ENCODE data around the gene RASAL1.

DNA sequence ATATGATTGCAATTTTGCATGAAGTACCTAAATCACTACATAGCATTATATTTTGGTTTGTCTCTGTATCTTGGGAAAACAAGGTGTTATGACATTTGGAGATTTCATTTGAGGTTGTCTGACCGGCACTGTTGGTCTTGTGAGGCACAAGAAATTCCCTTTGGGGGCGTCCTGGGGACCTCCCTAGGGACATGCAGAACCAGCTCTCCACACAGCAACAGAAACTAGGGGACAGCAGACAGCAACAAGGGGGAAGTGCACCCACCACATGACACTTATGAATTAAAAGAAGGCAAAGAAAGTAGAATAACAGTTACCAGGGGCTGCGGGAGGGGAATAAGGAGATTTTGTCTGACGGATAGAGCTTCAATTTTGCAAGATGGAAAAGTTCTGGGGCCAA is 35.4 kb upstream of the RASAL1 start:
- TF ChIP-seq, protein P1, sequence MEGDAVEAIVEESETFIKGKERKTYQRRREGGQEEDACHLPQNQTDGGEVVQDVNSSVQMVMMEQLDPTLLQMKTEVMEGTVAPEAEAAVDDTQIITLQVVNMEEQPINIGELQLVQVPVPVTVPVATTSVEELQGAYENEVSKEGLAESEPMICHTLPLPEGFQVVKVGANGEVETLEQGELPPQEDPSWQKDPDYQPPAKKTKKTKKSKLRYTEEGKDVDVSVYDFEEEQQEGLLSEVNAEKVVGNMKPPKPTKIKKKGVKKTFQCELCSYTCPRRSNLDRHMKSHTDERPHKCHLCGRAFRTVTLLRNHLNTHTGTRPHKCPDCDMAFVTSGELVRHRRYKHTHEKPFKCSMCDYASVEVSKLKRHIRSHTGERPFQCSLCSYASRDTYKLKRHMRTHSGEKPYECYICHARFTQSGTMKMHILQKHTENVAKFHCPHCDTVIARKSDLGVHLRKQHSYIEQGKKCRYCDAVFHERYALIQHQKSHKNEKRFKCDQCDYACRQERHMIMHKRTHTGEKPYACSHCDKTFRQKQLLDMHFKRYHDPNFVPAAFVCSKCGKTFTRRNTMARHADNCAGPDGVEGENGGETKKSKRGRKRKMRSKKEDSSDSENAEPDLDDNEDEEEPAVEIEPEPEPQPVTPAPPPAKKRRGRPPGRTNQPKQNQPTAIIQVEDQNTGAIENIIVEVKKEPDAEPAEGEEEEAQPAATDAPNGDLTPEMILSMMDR (IDR thresholded peaks at IDR 0.05), result no peak
- no peak for TF ChIP-seq POLR2A (IDR thresholded peaks at IDR 0.05)
